DOHH2 (cell line): Measurements from ENCODE around the gene ACVR1B.

Experiments used
- H3F3A ChIP-seq: fragments of 200-600 bp; sonication (generic), shearing (Covaris generic); 2 replicates; pipeline ENCODE4 v1.6.0; 2016; ENCODE audit warnings: antibody characterized with exemption, mild to moderate bottlenecking; ENCODE audit not compliant: control insufficient read depth, insufficient read depth
- H3K27ac ChIP-seq: fragments of 200-600 bp; sonication (generic); 2 replicates; pipeline ENCODE4 v1.5.1; 2014; ENCODE audit warnings: low read depth, mild to moderate bottlenecking, low read length, moderate library complexity
- H3K27me3 ChIP-seq: fragments of 200-600 bp; sonication (generic); 2 replicates; pipeline ENCODE4 v1.6.1; 2014; ENCODE audit warnings: mild to moderate bottlenecking, low read length, mixed read lengths; ENCODE audit not compliant: control insufficient read depth
- H3K36me3 ChIP-seq: fragments of 200-600 bp; sonication (generic); 2 replicates; pipeline ENCODE4 v1.6.1; 2014; ENCODE audit warnings: mild to moderate bottlenecking, low read length, moderate library complexity, mixed read lengths; ENCODE audit not compliant: control insufficient read depth
- H3K4me1 ChIP-seq: fragments of 200-600 bp; sonication (generic); 2 replicates; pipeline ENCODE4 v1.6.1; 2014; ENCODE audit warnings: mild to moderate bottlenecking, low read length, mixed read lengths; ENCODE audit not compliant: control insufficient read depth
- H3K4me2 ChIP-seq: fragments of 200-600 bp; sonication (generic); 2 replicates; pipeline ENCODE4 v1.6.0; 2014; ENCODE audit warnings: mild to moderate bottlenecking, low read length, moderate library complexity
- H3K4me3 ChIP-seq: fragments of 200-600 bp; sonication (generic); 2 replicates; pipeline ENCODE4 v1.5.1; 2014; ENCODE audit warnings: mild to moderate bottlenecking, low read length, mixed read lengths
- H3K79me2 ChIP-seq: fragments of 200-600 bp; sonication (generic); 2 replicates; pipeline ENCODE4 v1.6.1; 2014; ENCODE audit warnings: mild to moderate bottlenecking, low read length, mixed read lengths; ENCODE audit not compliant: control insufficient read depth
- H3K9me2 ChIP-seq: fragments of 200-600 bp; sonication (generic); replicated peaks from 2 replicates; pipeline ENCODE4 v1.6.1; 2014; ENCODE audit warnings: mild to moderate bottlenecking, low read length, mixed read lengths; ENCODE audit not compliant: control insufficient read depth
- H3K9me3 ChIP-seq: fragments of 200-600 bp; sonication (generic); 2 replicates; pipeline ENCODE4 v1.6.1; 2014; ENCODE audit warnings: antibody characterized with exemption, low read length, mixed read lengths; ENCODE audit not compliant: control insufficient read depth, insufficient read depth
- H4K20me1 ChIP-seq: fragments of 200-600 bp; sonication (generic); 2 replicates; pipeline ENCODE4 v1.6.0; 2014; ENCODE audit warnings: low read depth, mild to moderate bottlenecking, antibody characterized with exemption, low read length, moderate library complexity; ENCODE audit not compliant: control insufficient read depth, insufficient read depth
- EZH2phosphoT487 ChIP-seq: fragments of 200-600 bp; sonication (generic); IDR thresholded peaks from 2 replicates; pipeline ENCODE4 v1.6.1; 2017; ENCODE audit warnings: borderline replicate concordance, mild to moderate bottlenecking, antibody characterized with exemption, low read length, moderate library complexity, mixed read lengths
- TF ChIP-seq, protein P1 (sequence below): fragments of 200-600 bp; sonication (generic); IDR thresholded peaks from one replicate; pipeline ENCODE4 v1.5.1; 2014; ENCODE audit warnings: antibody characterized with exemption, mild to moderate bottlenecking, low read depth, low read length; ENCODE audit not compliant: poor library complexity, severe bottlenecking

Gene ACVR1B

GRCh38 chr12:51932218-51933076 lies 19.1 kb upstream of the ACVR1B start:
- Histone ChIP-seq H3K9me2 (no peaks in the 10 kb centered on the region), H4K20me1 (no peaks in the 10 kb centered on the region), H3F3A (no peaks in the 10 kb centered on the region), H3K4me1 (no peaks in the 10 kb centered on the region), H3K4me2 (no peak overlapping the region), H3K27ac (no peak overlapping the region), H3K9me3 (no peaks in the 10 kb centered on the region), H3K27me3 (peaks cover 13% of the 10 kb centered on the region; the same call in 1 of the 2 replicates), H3K4me3 (no peak overlapping the region), H3K36me3 (no peaks in the 10 kb centered on the region), H3K79me2 (no peaks in the 10 kb centered on the region)
- no peak for TF ChIP-seq EZH2phosphoT487

- Histone ChIP-seq H3K9me2 (no peaks in the 10 kb centered on the region), H3F3A (no peaks in the 10 kb centered on the region), H3K79me2 (no peaks in the 10 kb centered on the region), H3K27me3 (peaks cover 28% of the 10 kb centered on the region), H3K4me2 (no peak overlapping the region), H4K20me1 (no peaks in the 10 kb centered on the region; the same call in 1 of the 2 replicates), H3K27ac (no peak overlapping the region), H3K4me1 (no peaks in the 10 kb centered on the region), H3K36me3 (no peaks in the 10 kb centered on the region), H3K9me3 (no peaks in the 10 kb centered on the region), H3K4me3 (no peak overlapping the region)
- no peak for TF ChIP-seq EZH2phosphoT487
- TF ChIP-seq, protein P1, sequence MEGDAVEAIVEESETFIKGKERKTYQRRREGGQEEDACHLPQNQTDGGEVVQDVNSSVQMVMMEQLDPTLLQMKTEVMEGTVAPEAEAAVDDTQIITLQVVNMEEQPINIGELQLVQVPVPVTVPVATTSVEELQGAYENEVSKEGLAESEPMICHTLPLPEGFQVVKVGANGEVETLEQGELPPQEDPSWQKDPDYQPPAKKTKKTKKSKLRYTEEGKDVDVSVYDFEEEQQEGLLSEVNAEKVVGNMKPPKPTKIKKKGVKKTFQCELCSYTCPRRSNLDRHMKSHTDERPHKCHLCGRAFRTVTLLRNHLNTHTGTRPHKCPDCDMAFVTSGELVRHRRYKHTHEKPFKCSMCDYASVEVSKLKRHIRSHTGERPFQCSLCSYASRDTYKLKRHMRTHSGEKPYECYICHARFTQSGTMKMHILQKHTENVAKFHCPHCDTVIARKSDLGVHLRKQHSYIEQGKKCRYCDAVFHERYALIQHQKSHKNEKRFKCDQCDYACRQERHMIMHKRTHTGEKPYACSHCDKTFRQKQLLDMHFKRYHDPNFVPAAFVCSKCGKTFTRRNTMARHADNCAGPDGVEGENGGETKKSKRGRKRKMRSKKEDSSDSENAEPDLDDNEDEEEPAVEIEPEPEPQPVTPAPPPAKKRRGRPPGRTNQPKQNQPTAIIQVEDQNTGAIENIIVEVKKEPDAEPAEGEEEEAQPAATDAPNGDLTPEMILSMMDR: no peak
Measured at GRCh38 chr12:51934080-51934479, 17.4 kb upstream of the ACVR1B start.

GRCh38 chr12:51937926-51938325 lies 13.6 kb upstream of the ACVR1B start:
- Histone ChIP-seq H3K27ac (no peak overlapping the region), H3K4me1 (no peaks in the 10 kb centered on the region), H3K79me2 (no peaks in the 10 kb centered on the region), H3K9me2 (no peaks in the 10 kb centered on the region), H3F3A (no peaks in the 10 kb centered on the region), H3K27me3 (peaks cover 25% of the 10 kb centered on the region), H3K4me2 (no peak overlapping the region), H3K4me3 (no peak overlapping the region), H3K9me3 (no peaks in the 10 kb centered on the region), H4K20me1 (no peaks in the 10 kb centered on the region; the same call in 1 of the 2 replicates), H3K36me3 (no peaks in the 10 kb centered on the region)
- no peak for TF ChIP-seq EZH2phosphoT487
- TF ChIP-seq, protein P1: no peak

- H3F3A ChIP-seq: no peaks in the 10 kb centered on the region
- TF ChIP-seq, protein P1: no peak
- no peak for TF ChIP-seq EZH2phosphoT487
- H3K27me3 ChIP-seq: peaks cover 25% of the 10 kb centered on the region
- H4K20me1 ChIP-seq: no peaks in the 10 kb centered on the region; the same call in 1 of the 2 replicates
- H3K4me2 ChIP-seq: no peak overlapping the region
- H3K27ac ChIP-seq: no peak overlapping the region
- H3K36me3 ChIP-seq: no peaks in the 10 kb centered on the region
- no peaks in the 10 kb centered on the region for H3K4me1 ChIP-seq
- no peaks in the 10 kb centered on the region for H3K9me2 ChIP-seq
- H3K79me2 ChIP-seq: no peaks in the 10 kb centered on the region
- H3K4me3 ChIP-seq: no peak overlapping the region
- H3K9me3 ChIP-seq: 0 out of 2 replicates have a peak, but pooled peaks cover 5% of the 10 kb centered on the region
Measured at GRCh38 chr12:51938726-51939125, 12.8 kb upstream of the ACVR1B start.
